Measurements from ENCODE around the gene TRAF3IP1.

The TRAF3IP1 gene

DNA sequence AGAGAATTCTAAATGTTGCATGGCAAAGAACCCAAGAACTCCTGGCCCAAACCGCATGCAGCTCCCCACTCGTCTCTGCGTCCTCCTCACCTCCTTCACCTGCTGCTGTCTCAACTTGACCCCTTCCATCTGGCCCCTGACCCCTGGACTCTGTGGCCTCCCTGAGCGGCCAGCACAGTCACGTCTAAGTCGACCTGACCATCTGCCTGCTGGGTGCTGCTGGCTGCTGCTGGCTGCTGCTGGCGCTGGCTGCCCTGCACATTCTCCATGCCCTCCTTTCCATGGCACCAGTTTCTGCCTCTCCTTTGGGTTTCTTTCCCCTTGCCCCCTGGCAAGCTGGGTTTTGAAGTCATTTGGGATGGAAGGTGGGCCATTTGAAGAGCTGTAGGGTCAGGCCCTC, 76.3 kb downstream of the TRAF3IP1 start:
- TF ChIP-seq, protein P1, sequence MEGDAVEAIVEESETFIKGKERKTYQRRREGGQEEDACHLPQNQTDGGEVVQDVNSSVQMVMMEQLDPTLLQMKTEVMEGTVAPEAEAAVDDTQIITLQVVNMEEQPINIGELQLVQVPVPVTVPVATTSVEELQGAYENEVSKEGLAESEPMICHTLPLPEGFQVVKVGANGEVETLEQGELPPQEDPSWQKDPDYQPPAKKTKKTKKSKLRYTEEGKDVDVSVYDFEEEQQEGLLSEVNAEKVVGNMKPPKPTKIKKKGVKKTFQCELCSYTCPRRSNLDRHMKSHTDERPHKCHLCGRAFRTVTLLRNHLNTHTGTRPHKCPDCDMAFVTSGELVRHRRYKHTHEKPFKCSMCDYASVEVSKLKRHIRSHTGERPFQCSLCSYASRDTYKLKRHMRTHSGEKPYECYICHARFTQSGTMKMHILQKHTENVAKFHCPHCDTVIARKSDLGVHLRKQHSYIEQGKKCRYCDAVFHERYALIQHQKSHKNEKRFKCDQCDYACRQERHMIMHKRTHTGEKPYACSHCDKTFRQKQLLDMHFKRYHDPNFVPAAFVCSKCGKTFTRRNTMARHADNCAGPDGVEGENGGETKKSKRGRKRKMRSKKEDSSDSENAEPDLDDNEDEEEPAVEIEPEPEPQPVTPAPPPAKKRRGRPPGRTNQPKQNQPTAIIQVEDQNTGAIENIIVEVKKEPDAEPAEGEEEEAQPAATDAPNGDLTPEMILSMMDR (IDR thresholded peaks at IDR 0.05) = no peak
- H3K27ac ChIP-seq = no peak overlapping the region
- no peak for DNase-seq (ENCODE audit: low spot score)
- no peak overlapping the region for H3K4me3 ChIP-seq

DNA sequence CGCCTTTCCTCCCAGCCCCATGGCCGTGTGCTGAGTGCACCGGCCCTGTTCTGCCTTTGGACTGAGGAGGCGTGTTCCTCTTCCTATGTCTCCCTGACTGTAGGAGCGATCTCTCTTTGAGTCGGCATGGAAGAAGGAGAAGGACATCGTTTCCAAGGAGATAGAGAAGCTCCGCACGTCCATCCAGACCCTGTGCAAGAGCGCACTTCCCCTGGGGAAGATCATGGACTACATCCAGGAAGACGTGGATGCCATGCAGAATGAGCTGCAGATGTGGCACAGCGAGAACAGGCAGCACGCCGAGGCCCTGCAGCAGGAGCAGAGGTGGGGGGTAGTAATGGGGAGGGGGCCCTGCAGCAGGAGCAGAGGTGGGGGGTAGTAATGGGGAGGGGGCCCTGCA, 77.0 kb downstream of the TRAF3IP1 start:
- DNase-seq (ENCODE audit: low spot score) = no peak
- TF ChIP-seq, protein P1 (IDR thresholded peaks at IDR 0.05) = no peak
- Histone ChIP-seq H3K4me3 (no peak overlapping the region), H3K27ac (no peak overlapping the region)

DNA sequence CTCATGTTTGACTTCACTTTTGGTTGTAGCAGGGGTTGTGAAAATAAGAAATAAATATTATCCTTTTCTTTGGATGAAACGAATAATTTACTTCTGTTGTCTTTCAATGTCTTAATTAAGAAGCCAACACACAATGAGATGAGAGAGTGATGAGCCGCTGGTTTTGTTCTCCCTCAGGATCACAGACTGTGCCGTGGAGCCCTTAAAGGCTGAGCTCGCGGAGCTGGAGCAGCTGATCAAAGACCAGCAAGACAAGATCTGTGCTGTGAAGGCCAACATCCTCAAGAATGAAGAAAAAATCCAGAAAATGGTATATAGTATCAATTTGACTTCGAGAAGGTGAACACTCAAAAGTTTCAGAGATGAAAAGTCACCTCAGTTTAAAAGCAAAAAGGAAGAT, 78.3 kb downstream of the TRAF3IP1 start:
- no peak overlapping the region for H3K27ac ChIP-seq
- TF ChIP-seq, protein P1 (IDR thresholded peaks at IDR 0.05) = no peak
- H3K4me3 ChIP-seq = no peak overlapping the region
- no peak for DNase-seq (ENCODE audit: low spot score)

DNA sequence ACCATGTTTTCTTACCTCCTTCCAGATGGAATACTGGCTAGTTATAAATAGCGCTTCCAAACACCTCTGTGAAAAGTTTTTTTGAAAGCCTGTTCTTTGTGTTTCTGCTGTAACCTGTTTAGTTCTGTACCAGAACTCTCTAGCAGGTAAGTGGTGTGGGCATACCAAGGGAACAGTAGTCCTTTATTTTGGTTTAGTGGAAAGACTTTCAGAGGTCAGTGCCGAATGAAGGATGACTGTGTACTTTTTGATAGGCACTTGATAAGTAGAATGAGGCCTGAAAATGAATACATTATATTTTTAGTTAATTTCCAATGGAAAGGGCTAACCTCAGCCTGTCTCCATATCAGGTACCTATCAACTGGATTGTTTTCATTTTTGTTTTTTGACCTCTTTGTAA, 78.8 kb downstream of the TRAF3IP1 start:
- Histone ChIP-seq H3K27ac (no peak overlapping the region), H3K4me3 (no peak overlapping the region)
- TF ChIP-seq, protein P1 (IDR thresholded peaks at IDR 0.05) = no peak
- DNase-seq (ENCODE audit: low spot score) = no peak

DNA sequence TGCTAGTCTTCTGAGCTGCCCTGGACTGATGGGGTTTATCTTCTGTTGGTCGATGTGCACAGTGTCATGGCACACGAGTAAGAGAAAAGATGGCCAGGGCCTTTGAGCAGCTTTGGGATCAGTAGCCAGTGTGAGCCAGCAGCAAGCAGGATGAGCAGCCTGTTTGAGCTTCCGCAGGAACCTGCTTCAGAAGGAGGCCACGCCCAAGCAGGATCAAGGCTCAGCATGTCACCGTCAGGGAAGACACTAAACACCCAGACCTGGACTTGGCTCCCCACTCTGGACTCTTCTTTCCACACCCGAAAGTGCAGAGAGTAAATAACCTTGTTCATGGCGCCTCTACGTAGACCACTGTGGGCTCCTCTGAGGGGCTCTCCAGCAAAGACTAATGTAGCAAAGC, 81.2 kb downstream of the TRAF3IP1 start:
- TF ChIP-seq, protein P1 (IDR thresholded peaks at IDR 0.05) = no peak
- Histone ChIP-seq H3K27ac (no peak overlapping the region), H3K4me3 (no peak overlapping the region)
- DNase-seq (ENCODE audit: low spot score) = no peak

DNA sequence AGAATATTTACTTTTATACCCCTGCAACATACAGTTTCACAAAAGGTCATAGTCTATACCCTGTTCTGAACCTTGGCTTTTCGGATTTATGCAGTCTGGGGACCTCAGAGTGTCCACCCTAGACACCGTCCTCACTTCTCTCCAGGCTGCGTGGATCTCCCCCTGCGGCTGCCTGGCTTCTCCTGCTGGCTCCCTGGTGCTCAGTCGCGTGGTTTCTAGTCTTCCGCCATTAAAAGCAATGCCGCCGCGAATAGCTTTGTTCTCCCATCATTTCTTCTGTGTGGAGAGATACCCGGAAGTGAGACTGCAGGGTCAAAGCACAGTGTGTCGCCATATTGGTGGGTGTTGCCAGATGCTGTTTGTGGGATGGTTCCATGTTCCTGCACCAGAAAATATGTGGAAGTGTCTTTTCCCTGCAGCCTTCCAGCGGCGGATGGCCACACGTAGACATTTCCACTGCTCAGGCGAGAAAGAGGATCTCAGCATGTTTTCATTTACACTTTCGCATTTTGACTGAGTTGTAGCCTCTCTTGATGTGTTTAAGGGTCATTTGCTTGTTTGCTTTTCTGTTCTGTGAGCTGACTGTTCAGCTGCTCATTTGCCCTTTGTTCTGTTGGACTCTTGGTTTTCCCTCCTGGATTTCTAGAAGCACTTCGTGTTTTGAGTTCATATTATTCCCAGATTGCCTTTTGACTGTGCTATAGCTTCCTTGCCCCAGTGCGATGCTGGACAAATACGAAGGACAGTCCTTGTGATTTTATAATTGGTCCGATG, 83.5 kb downstream of the TRAF3IP1 start:
- no peak overlapping the region for H3K27ac ChIP-seq
- DNase-seq (ENCODE audit: low spot score) = no peak

More for the DNA sequence above, 83.5 kb downstream of the TRAF3IP1 start:
- TF ChIP-seq, protein P1 (IDR thresholded peaks at IDR 0.05) = no peak
- H3K4me3 ChIP-seq = no peak overlapping the region
